ENCODE data around the gene SCGB3A1. TPM values are rescaled to one million over a fixed set of nuclear protein-coding genes. Genes with fewer than 3 reads are reported as not detected.

Gene SCGB3A1
- total RNA-seq, 1 experiment from 2014 or later, result not detected

GRCh38 chr5:180553530-180553929 is 37.8 kb downstream of the SCGB3A1 start (continued):
- no peak for TF ChIP-seq ZNF423 (CRISPR knock-in tag; IDR thresholded peaks at IDR 0.05)
- TF ChIP-seq ZNF138 (CRISPR knock-in tag; conservative IDR thresholded peaks at IDR 0.05), result no peak
- TF ChIP-seq KAT7 (CRISPR knock-in tag; IDR thresholded peaks at IDR 0.05; ENCODE audit: borderline replicate concordance), result no peak
- TF ChIP-seq ATF3 (CRISPR knock-in tag; conservative IDR thresholded peaks at IDR 0.05), result no peak
- no peak for TF ChIP-seq ZBTB21 (CRISPR knock-in tag; IDR thresholded peaks at IDR 0.05; ENCODE audit: borderline replicate concordance)
- TF ChIP-seq HMGXB4 (CRISPR knock-in tag; IDR thresholded peaks at IDR 0.05), result no peak
- no peak for TF ChIP-seq USF1 (CRISPR knock-in tag; IDR thresholded peaks at IDR 0.05)
- TF ChIP-seq MLX (CRISPR knock-in tag; IDR thresholded peaks at IDR 0.05), result no peak

GRCh38 chr5:180548563-180548962 is 42.7 kb downstream of the SCGB3A1 start:
- Mint-ChIP-seq H3K9me3 (no peaks in the 10 kb centered on the region), H3K4me1 (no peaks in the 10 kb centered on the region; the same call in 1 of the 2 replicates), H3K27ac (peak overlapping the region; percentile 55; the same call in 1 of the 2 replicates), H3K36me3 (peaks cover 52% of the 10 kb centered on the region), H3K4me3 (no peak overlapping the region), H3K27me3 (ENCODE audit: low read depth) (no peaks in the 10 kb centered on the region)
- DNase-seq (ENCODE audit: low spot score) (no peak), ATAC-seq (no peak)
- TF ChIP-seq ATF2 (CRISPR knock-in tag; IDR thresholded peaks at IDR 0.05; ENCODE audit: borderline replicate concordance, low read depth) (no peak), ZSCAN18 (CRISPR knock-in tag; IDR thresholded peaks at IDR 0.05) (no peak), EMX1 (CRISPR knock-in tag; IDR thresholded peaks at IDR 0.05) (no peak), E2F4 (CRISPR knock-in tag; IDR thresholded peaks at IDR 0.05; ENCODE audit: borderline replicate concordance, low read depth) (no peak), CREM (CRISPR knock-in tag; IDR thresholded peaks at IDR 0.05) (no peak), ETV6 (CRISPR knock-in tag; IDR thresholded peaks at IDR 0.05) (no peak), MAX (CRISPR knock-in tag; IDR thresholded peaks at IDR 0.05) (no peak), CDX4 (CRISPR knock-in tag; IDR thresholded peaks at IDR 0.05; ENCODE audit: borderline replicate concordance) (no peak), HMGXB4 (CRISPR knock-in tag; IDR thresholded peaks at IDR 0.05) (no peak), USF1 (CRISPR knock-in tag; IDR thresholded peaks at IDR 0.05) (no peak), TP53 (CRISPR knock-in tag; IDR thresholded peaks at IDR 0.05) (no peak), RORB (CRISPR knock-in tag; IDR thresholded peaks at IDR 0.05) (no peak), SP1 (CRISPR knock-in tag; conservative IDR thresholded peaks at IDR 0.05) (no peak), USF2 (CRISPR knock-in tag; IDR thresholded peaks at IDR 0.05) (no peak)
- ChIA-PET POLR2A (no interaction called here), CTCF (no interaction called here)

Measured in WTC11 (cell line).